ENCODE measurements around the gene CHRNB4.
"Not testable (repeated sequence)": the region's sequence is repeated elsewhere in the genome, so short reads cannot be mapped to it uniquely, and the experiment has no call there.

Gene CHRNB4

DNA sequence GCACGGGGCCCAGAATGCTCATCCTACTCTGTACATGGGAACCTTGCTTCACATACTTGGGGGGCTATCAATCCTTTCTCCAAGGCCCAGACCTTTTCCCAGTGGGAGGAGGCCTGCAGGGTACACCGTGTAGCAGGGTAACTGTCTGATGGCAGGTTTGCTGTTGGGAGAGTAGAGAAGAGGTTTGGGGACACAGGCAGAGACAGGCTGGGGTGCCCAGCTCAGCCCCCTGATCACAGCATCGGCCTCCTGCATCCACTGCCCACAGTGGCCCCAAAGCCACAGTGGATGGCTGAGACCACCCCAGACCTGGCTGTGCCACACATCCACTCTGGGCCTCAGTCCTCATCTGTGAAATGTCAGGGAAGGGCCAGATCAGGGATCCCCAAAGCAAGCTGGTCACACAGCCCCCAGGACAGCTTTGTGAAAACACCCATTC is 25.8 kb downstream of the CHRNB4 start:
- DNase-seq, result no peak

DNA sequence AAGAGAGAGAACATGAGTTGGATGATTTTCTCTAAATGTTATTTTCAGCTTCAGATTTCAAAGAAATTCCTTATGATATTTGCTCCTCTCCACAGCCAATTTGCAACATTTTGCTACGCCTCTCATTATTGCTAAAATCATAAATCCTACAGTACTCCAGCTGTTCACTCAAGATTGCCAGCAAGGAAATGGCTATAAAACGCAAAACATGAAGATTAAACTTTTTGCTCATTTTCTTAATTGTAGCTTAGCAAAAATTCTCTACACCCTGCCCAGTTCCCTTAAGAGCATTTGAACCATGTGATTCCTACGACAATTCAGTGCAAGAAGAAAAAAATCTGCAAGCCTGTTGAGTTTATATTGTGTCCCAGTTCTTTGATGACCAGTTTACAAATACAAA is 27.0 kb downstream of the CHRNB4 start:
- no peak for DNase-seq

- not testable (repeated sequence) for DNase-seq
These were observed 31.5 kb downstream of the CHRNB4 start for GRCh38 chr15:78609551-78609950.

- no peak for DNase-seq
These were observed 35.3 kb downstream of the CHRNB4 start for GRCh38 chr15:78605680-78606079.

GRCh38 chr15:78605201-78605600 is 35.8 kb downstream of the CHRNB4 start:
- DNase-seq, result no peak

DNA sequence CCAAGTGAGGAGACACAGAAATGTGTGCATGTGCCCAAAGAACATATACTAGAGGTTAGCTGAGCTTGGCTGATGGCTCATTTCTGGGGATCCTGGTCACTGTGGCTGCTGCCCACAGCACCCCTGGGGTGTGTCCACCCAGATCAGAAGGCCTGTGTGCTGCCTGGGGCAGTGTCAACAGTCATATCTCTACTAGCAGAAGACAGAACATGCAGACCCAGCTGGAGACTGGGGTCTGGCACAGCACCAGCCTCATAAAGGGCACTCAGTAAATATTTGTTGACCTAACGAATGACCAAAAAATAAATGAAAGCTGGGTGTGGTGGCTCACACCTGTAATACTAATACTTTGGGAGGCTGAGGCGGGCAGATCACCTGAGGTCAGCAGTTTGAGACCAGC is 36.6 kb downstream of the CHRNB4 start:
- no peak for DNase-seq

DNA sequence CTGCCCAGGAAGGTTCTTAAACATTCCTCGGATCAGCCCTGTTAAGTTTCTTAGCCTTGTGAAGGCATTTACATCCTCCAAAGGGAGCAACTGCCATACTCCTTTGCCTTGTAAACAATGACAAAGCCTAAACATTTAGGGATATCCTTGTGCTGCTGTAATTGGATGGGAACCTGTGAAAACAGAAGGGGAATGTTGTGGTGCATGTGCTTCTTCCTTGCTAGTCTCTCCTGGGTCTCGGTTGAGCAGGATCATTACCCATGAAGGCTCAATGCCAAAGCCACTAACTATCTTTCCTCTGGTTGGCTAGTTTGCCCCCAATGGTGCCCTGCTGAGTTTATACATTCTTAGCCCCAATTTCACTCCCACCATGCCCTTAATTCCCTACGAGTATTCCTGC is 37.5 kb downstream of the CHRNB4 start:
- no peak for DNase-seq

DNA sequence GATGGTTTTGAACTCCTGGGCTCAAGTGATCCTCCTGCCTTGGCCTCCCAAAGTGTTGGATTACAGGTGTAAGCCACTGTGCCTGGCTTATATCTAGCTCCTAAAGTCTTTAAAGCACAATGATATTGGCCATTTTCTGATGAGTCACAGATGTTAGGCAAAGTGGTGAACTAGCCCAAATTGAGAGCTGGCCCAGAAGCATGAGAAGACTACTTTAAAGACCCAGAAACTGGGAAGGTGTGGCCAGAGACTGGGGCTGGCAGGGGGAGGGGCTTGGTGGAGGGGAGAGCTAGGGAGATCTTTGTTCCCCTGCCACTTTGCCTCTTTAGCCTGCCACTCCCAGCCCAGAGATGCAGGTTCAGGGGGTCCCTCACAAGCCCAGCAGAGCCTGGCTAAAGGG is 41.8 kb downstream of the CHRNB4 start:
- no peak for DNase-seq

DNA sequence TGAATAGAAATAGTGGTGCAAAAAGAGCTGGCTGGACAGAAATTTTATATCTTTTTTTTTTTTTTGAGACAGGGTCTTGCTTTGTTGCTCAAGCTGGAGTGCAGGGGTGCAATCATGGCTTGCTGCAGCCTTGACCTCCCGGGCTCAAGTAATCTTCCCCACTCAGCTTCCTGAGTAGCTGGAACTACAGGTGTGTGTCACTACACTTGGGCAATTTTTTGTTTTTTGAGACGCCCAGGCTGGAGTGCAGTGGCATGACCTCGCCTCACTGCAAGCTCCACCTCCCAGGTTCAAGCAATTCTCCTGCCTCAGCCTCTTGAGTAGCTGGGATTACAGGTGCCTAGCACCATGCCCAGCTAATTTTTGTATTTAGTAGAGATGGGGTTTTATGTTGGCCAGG is 42.7 kb downstream of the CHRNB4 start:
- no peak for DNase-seq

DNA sequence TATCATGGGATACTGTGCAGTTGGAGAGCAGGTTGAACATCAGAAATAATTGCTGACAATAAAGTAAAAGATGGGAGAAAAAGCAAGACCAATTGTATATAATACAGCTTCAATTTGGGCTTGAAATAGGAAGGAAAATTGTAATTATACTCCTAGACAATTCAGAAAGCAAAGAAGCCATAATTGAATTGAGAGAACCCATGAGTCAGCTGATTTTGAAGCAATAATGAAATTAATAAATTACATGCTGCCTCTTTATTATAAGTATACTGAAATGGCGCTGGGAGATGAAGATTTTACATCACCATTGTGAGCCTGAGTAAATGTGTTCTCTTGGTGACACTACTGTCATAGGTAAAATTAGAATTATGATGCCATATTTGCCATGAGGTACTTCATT is 43.4 kb downstream of the CHRNB4 start:
- DNase-seq, result no peak

GRCh38 chr15:78574944-78575343 is 66.1 kb downstream of the CHRNB4 start:
- no peak for DNase-seq
